ENCODE data around the gene MAPK1IP1L.
"Not testable (repeated sequence)": the region's sequence is repeated elsewhere in the genome, so short reads cannot be mapped to it uniquely, and the experiment has no call there.

MAPK1IP1L gene

DNA sequence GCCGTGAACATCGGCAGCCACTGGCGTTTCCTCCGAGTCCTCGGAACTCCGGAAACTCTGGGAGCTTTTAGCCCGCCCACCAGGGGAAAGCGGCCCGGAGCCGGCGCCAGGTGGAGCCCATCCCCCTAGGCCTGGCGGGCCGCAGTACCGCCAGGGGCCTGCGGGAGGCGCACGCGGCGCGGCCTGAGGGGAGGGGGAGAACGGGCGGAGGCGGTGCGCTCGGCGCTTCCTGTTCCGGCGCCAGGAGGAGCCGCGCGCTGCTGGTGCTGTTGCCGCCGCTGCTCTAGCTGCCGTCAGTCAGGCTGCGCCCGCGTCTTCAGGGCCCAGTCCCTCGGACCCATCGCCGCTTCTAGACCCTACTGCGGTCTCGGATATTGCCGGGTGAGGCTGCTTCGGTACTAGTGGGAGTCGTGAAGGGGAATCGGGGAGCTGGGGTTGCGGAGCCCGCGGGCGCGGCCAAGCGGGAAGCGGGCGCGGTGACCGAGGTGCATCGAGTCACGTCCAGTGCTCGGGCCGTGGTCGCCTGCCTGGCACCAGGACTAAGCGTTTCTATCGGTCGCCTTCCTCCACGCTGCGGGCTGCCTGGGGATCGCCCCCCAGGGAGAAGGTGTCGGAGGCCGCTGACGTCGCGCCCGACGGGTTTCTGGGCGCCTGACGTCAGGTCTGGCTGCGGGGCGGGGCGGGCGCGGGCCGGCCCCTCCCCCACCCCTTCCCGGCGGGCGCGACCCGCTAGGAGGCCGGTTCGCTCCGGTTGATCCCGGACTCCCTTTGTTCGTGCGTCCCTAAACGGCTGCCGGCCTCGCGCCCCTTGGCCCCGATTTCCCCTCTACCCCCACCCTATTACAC lies at the start of gene MAPK1IP1L:
Gene MAPK1IP1L (plus strand): TSS at position 225 of the 846 bp plus-strand sequence. CDS start 10,037 bp downstream, outside the sequence.
- peak; percentile 82 for DNase-seq

DNA sequence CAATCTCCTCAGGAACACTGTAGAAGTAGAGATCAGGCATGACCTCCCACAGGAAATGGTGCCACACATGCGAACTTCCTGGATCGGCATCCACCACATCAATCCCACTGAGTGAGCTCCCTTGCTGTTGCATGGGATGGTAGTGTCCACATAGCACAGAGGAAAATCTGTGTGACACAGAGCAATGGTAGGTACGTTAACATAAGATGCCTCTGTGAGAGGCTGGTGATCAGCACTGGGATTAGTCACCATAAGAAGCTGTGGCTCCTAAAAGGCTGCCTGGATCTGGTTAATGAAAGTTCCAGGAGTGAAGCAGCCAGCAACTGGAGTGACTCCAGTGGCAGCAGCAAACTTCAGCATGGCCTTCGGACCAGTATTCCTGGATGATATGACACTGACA lies 46.4 kb upstream of the MAPK1IP1L start:
- DNase-seq, result no peak

GRCh38 chr14:55015006-55015405 lies 36.4 kb upstream of the MAPK1IP1L start:
- no peak for DNase-seq

DNA sequence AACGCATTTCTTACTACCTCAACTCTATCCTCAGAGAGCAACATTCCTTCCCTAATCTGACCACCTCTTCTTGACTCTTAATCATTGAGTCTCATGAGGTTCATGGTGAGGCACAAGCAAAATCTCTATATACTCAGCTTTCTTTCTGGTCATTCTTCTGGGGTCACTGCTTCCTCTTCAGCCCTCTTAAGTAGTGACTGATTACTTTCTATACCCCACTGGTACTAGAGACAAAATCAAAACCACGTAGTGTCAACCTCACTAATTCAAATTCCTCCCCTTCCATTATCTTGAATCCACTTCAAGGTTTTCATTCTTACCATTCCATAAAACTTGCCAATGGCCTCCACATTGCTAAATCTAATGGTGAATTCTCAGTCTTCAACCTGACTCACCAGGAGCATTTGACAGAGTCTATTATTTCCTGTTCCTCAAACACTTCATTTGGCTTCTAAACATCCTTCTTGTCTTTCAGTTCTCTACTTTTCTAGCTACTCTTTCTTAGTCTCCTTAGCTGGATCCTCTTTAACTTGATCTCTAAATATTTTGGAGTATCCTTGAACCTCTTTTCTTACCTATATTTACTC lies 31.4 kb upstream of the MAPK1IP1L start:
- no peak for DNase-seq

DNA sequence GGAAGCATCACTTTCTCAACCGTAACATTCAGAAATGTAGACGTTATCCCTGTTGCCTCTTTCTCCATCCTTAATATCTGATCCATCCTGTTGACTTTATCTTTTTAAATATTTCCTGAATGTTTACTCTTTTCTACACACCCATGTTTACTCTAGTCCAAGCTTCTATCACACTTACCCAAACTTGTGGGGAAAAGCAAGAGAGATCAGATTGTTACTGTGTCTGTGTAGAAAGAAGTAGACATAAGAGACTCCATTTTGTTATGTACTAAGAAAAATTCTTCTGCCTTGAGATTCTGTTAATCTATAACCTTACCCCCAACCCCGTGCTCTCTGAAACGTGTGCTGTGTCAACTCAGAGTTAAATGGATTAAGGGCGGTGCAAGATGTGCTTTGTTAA lies 27.1 kb upstream of the MAPK1IP1L start:
- not testable (repeated sequence) for DNase-seq

DNA sequence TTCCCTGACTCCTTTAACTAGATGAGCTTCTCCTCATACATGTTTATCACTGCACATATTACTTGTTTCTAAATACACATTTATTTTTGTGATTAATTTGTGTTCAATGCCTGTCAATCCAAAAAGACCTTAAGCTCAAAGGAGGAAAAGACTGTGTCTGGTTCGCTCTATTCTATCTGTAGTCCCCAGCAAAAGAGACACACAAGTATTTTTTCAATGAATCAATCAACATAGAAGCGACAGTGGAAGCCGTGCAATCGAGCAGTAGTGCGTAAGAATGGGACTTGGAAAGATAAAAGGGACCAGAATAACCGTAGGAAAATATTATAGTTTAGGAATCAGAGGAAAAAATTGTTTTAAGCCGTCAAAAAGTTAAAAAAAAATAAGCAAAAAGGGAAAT lies 25.5 kb upstream of the MAPK1IP1L start:
- DNase-seq, result no peak

DNA sequence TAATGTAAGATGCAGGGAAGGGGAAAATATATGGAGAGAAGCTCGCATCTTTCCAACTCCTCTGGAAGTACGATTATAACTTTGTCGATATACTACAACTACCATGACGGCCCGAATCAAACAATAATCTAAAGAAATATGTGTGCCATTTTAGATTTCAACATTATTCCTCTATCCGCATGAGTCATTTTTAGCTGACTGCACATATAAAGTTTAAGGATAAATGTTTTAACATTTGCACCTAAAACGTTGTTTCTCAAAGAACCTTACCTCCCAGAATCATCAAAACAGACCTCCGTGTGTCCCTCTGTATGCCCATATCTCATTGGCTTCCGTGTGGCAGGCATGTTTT lies 25.0 kb upstream of the MAPK1IP1L start:
- DNase-seq, result no peak

DNA sequence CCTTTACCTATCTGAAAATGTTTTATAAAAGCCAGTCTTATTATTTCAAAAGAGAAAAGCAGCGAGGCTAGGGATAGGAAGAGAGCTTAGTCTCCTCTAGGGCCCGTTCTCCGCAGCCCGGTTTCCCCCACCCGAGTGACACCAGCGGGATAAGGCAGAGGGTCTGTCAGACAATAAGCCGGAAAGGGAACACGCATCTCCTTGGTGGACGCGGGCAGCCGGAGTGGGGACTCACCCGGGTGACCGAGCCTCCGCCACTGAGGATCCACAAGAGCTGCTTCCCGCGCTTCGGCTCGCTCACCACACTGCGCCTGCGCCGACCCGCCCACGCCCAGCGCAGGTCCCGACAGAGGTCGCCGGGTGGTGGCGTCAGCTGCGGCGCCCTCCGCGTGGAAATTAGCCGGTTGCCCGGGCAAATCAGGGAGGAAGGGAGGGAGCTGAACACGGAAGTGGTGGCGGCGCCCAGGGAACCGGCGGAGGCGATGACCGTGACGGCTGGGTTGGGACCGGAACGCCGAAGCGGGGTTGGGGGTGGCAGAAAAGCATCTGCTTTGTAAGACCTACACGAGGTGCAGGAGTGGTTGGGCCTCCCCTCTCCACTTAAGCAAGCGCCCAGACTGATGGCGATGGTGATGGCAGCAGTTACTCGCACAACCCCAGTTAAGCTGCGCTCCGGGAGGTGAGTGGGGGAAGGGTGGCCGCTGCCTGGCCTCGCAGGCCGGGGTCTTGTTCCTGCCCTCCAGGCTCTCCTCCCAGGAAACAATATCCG lies 24.5 kb upstream of the MAPK1IP1L start, which contains the start of the genes SOCS4 and WDHD1:
Gene SOCS4 (plus strand): TSS at position 444 of the 769 bp plus-strand sequence. CDS start 15,806 bp downstream, outside the sequence.
Gene WDHD1 (minus strand): TSS at position 307 of the 769 bp plus-strand sequence. CDS start 312 bp downstream, outside the sequence.
- DNase-seq, result peak; percentile 89

DNA sequence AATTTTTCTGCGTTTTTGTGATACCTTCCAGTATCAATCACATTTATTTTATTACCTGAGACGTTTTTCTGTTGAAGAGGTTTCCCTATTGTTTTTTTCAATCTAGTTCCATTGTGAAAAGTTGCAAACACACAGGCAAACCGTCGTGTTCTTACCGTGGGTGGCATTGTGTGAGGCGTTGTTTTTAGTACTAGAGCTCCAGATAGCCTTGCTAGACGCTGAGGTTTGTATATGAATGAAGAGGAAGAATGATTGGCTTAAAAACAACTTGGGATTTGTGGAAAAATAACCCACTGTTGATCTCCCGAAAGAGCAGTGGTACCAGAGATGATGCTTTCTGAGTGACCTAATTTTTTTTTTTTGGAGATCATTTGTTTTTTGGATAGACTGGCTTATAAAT lies 23.4 kb upstream of the MAPK1IP1L start:
- no peak for DNase-seq

DNA sequence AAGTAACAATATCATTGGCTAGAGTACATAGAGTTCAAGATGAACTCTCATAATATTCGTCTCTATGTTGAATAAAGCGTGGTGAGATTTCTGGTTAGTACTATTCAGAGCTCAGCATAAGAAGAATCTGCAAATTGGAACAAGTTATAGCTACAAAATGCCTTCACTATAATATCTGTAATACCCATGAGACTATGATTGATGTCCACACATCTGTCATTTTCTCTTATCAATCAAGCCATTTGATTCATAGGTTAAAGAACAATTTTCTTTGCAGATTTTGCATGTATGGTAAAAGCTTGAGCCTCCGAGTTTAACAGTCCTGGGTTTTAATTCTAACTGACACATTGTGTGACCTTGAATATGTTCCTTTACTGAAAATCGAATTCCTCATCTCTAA lies 23.0 kb upstream of the MAPK1IP1L start:
- no peak for DNase-seq

DNA sequence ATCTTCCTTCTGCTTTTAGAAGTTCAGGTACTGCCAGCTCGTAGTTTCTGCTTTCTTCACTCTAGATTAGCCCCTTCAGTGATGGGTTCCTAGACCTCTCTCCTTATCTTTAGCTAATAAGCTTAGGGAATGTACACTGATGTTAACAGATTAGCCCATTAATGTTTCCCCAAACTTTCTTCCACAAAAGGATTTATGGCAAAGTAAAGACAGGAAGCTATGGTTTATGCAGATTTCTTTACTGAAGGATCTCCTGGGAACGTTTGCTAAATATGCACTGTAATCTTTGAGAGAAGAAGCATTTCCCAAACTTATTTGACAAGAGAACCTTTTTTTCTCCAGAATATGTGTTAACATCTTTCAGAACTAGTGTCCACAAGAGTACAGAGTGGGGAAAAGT lies 20.3 kb upstream of the MAPK1IP1L start:
- DNase-seq, result no peak

DNA sequence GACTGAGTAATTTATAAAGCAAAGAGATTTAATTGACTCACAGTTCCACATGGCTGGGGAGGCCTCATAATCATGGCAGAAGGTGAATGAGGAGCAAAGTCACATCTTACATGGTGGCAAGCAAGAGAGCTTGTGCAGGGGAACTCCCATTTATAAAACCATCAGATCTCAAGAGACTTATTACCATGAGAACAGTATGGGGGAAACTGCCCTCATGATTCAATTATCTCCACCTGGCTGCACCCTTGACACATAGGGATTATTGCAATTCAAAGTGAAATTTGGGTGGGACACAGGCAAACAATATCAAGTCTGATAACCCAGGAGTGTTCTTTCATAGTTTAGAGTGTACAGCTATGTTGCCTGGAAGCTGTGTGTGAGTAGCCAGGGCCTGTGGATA lies 13.5 kb upstream of the MAPK1IP1L start:
- DNase-seq, result not testable (repeated sequence)

DNA sequence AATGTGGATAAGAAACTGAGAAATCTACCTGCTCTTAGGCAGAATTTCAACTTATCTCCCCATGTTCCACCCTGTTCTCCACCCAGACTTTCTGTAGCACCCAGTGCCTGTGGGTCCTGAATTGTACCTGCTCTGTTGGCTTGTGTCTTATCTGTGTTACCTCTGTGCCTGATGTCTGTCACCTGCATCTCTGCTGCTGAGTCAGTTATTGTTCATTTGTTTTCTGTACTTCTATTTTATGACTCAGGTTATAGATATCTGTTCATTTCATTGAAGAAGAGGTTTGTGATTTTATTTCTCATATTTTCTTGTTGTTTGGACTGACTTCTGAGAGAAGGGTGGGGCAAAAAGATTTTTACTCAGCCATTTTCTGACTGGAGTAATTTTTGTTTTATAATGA lies 12.7 kb upstream of the MAPK1IP1L start:
- no peak for DNase-seq

- no peak for DNase-seq
These were observed 7.9 kb upstream of the MAPK1IP1L start for GRCh38 chr14:55043528-55043927.

DNA sequence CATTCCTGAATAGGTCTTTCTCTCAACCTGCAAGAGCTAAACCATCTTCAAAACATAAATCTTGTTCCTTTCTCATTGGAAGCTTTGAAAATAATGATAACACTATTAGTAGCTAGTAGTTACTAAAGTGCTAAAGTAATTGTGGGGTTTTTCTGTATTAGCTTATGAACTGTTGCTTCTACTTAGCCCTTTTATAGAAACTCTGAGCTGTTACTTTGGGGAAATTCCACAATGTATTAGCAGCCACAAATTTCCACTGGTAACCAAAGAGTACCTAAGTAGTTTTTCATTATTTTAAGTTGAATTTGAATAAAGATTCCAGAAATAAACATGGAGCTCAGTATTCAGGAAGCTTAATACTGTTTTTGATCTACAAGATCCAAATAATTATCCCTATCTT lies 6.4 kb upstream of the MAPK1IP1L start:
- DNase-seq, result no peak

DNA sequence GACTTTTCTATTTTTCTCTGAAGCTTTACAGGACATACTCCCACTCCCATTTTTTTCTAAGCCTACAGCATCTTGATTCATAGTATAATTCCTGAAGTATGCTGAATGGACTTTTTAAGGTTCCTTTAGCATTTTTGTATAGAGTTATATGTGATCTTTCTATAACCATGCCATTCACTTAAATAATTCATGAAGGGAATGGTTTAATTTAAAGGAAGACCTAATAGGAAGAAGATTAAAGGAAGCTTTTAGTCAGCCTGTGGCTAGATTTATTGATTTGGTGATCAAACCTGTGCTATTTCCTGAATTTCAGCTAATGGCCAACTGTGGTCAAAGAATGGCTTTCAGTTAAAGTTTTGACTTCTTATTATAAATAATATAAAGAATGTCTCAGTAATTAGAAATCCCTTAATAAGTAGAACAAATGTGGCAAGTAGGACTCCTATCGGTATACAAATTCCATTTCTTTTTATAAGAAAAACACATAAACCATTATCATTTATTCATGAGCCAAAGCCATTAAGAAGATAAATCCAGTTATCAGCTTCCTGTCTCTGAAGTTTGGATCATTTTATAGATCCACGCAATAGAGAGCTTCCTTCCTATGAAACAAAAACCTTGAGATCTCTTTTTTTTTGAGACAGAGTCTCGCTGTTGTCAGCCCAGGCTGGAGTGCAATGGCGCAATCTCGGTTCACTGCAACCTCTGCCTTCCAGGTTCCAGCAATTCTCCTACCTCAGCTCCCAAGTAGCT lies 4.0 kb upstream of the MAPK1IP1L start:
- no peak for DNase-seq

- no peak for DNase-seq
These were observed 2.5 kb upstream of the MAPK1IP1L start for GRCh38 chr14:55048900-55049436.

- no peak for DNase-seq
These were observed 353 bp upstream of the MAPK1IP1L start for GRCh38 chr14:55051165-55051422.

- no peak for DNase-seq
These were observed 953 bp downstream of the MAPK1IP1L start for GRCh38 chr14:55052269-55052930.

DNA sequence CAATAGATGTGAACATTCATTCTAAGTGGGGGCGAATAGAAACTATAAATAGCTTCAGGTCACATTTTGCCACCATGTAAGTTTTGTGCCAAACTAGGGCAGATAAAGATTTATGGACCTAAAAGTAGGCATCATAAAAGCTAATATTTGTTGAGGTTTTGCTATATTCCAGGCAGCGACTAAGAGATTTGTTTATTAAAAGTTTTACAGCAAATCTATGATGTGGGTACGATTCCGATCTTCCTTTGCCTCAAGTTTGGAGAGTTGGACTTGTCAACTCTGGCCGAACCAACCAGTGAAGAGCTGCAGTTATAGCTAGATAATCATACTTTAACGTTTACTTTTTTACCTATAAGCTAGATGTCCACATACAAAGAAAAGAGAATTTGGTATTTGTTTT lies 1.6 kb downstream of the MAPK1IP1L start:
- DNase-seq, result no peak

DNA sequence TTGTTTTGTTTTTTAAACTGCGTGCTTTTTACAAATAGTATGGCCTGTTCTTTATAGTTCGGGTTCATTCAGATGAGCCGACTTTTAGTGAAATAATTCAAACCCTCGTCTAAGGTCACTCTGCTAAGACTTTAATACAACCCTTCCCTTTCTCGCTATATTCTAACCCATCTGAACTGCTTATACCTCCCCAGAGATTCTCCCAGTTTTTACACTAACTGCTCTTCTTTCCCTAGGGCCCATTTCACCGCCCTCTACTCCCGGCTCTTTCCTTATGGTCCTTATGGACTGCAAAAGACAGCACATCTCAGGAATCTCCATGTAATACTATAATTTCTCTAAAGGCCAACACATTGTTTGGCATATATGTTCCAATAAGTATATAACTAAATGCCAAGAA lies 2.1 kb downstream of the MAPK1IP1L start:
- no peak for DNase-seq

- no peak for DNase-seq
These were observed 2.7 kb downstream of the MAPK1IP1L start for GRCh38 chr14:55054098-55054497.

Data from NCI-H446 treated with DMSO at 0.1 percent for 48 hours (cell line).